Spleen (tissue), 7 donors: ENCODE measurements around the gene DNAJC7.

Experiments used
- CTCF ChIP-seq, 11 experiments: fragments of 200-600 bp in 7 of 11; fragments of 450-650 bp in 4 of 11; sonication (generic) in 4 of 11; IDR thresholded peaks in 8 of 11; conservative IDR thresholded peaks in 3 of 11; 1 replicate in 7 of 11; 2 replicates in 4 of 11; pipeline versions ENCODE4 v1.4.0 to v1.8.0; 2016 to 2021; ENCODE audit warnings: antibody characterized with exemption in 11 of 11, inconsistent platforms in 4 of 11, mild to moderate bottlenecking in 1 of 11
- POLR2A ChIP-seq, 3 donors: fragments of 450-650 bp; IDR thresholded peaks; one replicate each; pipeline ENCODE4 v1.5.1; 2017; ENCODE audit warnings: antibody characterized with exemption in 3 of 3, mild to moderate bottlenecking in 1 of 3
- POLR2AphosphoS5 ChIP-seq, 3 donors: sonication (generic); formaldehyde crosslinking; IDR thresholded peaks; one replicate each; pipeline ENCODE4 v1.5.1; 2017; ENCODE audit warnings: antibody characterized with exemption in 3 of 3
- donor health status: DM: no; HTN: no; CAD: no; lungs with moderate emphysema.
- donor health status: DM: no; HTN: no; CAD: no.
- donor health status: DM: no; HTN: no; CAD: no.

GRCh38 chr17:42027590-42027889 lies 10.3 kb upstream of the DNAJC7 start:
- TF ChIP-seq CTCF (IDR thresholded peaks at IDR 0.05 in 8 of 11, conservative IDR thresholded peaks at IDR 0.05 in 3 of 11) (no peak), POLR2A (IDR thresholded peaks at IDR 0.05) (no peak), POLR2AphosphoS5 (IDR thresholded peaks at IDR 0.05) (no peak)
